Amygdala (tissue), 56 donors: ENCODE results near the gene TMEM44.
"Not testable (repeated sequence)": the region's sequence is repeated elsewhere in the genome, so short reads cannot be mapped to it uniquely, and the experiment has no call there.

Source experiments
- DNase-seq, 56 donors: peaks; one replicate each; lab custom pipeline; 2025; lab: John Stamatoyannopoulos, UW

The TMEM44 gene

DNA sequence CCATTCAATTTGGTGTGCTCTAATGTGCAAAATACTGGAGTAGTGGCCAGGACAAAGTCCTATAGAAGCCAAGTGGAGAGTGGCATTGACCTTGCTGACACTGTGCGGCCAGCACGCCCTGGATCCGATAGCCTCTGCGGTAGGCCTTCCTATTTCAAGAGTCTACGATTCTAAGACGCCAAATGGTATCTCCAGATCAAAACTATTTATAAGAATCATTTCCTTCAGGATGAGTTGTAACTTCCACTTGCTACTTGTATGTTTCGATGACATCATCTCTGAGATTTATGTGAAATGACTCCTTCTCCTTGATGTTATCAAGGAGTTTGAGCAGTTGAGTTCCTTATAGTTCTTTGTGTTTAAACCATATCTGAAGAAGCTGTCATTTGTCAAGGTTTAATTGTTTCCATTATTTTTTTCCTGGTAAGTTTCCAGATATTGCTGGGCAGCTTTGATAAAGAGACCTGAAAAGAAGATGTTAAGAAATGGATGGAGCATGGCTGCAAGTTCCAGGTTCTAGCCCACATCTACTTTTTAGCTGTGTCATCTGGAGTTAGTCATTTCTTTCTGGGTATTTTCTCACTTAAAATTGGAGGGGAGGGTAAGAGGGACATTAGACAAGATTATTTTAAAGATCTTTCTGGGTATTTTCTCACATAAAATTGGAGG lies 71.8 kb downstream of the TMEM44 start:
- no peak for DNase-seq

DNA sequence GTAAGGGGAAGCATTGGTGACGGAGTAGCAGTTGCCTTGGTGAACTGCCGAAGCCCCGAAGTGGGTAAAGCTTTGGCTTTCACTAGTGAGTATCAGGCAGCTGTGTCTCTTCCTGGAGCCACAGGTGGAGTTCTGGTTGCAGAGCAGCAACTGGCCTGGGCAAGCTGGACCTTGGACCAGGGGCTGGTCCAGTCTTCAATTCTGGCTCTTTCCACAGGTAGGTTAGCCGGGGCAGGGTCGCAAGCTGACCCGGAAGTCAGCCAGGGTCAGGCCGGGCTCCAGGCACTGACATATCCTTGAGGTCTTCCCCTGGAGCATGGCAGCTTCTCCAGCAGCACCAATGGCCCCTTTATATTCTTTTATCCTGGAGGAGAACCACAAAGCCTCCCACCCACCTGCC lies 73.2 kb downstream of the TMEM44 start:
- no peak for DNase-seq

DNA sequence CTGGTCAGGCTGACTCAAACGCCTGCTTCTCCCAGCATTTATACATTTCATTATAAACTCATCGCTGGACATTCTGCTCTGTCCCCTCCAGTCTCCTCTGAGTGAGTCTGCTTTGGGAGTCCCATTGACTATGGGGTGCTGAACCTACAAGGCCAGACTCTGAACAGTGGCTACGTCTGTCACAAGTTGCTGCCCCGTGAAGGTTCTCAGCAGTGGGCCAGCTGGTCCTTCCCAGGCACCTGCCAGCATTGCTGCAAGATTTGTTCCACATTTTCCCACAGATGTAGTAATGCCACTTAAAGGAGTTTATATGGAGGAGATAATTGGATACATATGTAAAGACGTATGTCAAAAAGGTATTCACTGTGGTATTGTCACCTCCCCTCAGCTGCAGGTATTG lies 73.7 kb downstream of the TMEM44 start:
- DNase-seq: no peak

DNA sequence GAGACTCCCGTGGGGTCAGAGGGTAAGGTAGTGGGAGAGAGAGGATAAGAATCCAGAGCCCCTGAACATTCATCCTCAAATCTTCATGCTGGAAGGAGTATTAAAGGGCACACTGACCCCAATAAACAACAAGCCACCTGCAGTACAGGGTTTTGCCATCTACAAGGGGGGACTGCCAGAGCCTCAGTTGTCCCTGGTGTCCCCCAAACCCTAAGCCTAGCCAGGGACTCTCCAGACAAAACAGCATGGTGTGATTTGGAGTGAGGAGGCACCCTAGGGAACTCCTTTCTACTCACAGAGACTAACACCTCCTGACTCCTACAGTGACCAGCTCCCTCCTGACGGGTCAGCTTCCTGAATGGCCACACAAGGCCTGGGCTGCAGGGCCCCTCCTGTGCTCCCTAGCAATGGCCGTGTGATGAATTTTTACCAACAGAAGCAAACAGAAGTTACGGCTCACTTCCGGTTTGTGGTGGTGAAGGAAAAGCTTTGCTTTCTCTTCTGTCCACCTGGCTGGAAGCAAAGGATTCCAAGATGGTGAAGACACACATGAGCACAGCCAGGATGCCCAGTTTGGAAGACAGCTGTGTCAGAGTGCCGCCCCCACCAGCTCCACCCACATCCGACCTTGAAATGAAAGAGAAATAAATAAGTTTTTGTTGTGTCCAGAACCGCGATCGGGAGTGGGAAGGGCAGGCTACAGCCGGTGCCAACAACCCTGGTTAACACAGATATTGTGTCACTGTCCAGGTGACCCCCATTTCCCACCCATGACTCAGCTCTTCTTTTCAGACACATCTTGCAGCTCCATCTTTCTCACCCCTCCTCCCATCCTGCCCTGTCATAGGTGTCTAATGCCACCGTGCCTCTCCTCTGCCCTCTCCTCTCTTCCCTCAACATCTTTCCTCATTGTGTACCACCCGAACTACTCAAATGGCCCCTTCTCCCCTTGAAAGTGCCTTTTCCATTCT lies 76.8 kb downstream of the TMEM44 start:
- DNase-seq: no peak

DNA sequence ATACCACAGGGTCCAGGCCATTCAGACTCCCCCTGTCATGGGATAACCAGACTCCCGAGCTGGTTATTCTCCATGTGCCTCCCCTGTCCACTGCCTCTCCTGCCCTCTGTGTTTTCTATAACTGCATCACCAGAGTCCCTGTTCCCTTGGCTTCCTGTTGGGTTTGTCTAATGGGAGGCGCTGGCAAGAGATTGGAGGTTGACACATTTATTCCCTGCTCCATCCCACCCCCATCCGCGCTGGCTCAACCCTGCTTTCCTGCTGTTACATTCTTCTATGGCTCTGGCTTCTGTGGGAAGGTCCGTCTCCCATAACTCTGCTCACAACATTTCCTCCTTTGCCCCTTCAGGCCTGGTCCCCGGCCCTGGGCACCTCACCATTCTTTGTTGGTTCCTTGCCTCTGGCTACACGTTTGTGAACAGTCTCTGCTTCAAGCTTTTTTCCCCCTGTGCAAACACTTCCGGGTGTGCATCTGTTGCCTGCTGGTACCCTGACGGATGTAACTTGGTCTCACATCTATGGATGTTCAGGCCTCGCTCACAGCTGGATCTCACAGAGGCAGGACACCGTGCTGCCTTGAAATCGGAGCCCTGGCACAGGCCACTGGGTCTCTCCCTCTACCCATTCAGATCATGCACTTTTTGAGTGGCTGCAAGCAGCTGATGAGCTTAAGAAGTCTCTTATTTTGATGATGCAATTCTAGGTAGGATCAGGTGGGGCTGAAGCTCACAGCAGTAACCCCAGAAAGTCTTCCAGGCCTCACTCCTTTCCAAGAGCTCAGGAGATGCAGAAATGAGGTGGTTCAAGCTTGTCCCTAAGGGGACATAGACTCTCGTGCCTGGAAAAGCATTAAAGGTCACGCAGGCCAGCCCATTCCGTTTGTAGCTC lies 77.8 kb downstream of the TMEM44 start:
- no peak for DNase-seq

DNA sequence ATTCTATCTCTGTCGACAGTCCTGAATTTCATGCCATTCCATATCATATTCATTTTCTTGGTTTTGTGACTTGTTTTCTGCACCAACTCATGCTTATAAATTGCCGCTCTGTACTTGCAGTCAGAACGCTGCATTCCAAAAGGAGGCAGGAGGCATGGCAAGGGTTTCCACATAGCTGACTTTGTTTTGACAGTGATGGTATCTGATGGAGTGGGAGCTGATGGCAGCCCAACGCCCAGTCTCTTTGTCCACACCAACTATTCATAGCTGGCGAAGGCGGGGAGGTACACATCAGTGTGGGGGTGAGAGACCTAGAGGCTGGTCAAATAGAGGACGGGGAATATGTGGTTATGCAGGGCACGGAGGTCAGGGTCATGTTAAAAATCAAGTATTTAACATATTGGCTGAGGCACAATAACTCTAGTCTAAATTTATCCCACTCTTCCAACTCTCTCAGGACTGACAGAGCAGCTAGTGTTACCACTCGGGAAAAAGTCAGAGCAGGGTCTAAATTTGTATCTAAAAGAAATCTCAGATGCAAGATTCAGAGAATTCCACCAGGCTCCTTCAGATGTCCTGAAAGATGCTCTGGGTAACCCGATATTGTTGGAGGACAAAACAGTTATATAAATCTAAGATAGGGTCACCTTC lies 78.6 kb downstream of the TMEM44 start:
- DNase-seq: no peak

DNA sequence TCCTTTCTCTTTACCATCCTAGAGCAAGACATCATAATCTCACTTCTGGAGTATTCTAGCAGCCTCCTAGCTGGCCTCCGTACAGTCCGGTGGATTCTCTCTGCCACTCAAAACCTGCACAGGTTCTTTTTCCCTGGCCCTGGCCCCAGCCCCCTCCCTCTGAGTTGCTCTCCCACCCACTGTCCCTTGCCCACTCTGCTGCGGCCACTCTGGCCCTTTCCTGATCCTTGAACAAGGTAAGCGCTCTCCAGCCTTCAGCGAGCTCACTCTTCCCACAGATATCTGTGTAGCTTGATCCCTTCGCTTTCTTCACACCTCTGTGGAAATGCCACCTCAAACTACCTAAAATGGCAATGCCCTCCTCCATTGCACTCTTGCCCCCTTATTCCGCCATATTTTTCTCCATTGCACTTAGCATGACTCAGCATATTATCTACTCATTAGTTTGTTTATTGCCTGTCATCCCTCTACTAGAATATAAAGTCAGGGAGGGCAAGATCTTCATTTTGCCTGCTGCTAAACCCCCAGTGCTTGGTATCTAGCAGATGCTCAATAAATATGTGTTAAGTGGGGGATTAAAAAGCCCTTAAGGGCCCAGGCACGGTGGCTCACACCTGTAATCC lies 80.8 kb downstream of the TMEM44 start:
- DNase-seq: no peak

DNA sequence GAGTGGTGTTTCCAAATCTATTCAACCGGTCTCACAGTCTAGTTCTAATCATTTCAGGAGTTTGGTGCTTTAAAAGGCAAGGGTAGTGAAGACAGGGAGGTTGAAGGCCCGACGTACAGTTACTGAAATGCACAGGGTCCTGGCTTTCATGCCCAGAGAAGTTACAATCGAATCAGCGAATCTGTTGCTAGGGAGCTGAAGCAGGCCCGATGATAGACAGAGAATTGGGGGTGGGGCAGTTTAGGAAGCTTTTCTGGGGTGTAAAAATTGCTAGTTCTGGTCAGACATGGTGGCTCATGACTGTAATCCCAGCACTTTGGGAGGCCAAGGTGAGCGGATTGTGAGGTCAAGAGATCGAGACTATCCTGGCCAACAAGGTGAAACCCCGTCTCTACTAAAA lies 83.4 kb downstream of the TMEM44 start:
- no peak for DNase-seq

DNA sequence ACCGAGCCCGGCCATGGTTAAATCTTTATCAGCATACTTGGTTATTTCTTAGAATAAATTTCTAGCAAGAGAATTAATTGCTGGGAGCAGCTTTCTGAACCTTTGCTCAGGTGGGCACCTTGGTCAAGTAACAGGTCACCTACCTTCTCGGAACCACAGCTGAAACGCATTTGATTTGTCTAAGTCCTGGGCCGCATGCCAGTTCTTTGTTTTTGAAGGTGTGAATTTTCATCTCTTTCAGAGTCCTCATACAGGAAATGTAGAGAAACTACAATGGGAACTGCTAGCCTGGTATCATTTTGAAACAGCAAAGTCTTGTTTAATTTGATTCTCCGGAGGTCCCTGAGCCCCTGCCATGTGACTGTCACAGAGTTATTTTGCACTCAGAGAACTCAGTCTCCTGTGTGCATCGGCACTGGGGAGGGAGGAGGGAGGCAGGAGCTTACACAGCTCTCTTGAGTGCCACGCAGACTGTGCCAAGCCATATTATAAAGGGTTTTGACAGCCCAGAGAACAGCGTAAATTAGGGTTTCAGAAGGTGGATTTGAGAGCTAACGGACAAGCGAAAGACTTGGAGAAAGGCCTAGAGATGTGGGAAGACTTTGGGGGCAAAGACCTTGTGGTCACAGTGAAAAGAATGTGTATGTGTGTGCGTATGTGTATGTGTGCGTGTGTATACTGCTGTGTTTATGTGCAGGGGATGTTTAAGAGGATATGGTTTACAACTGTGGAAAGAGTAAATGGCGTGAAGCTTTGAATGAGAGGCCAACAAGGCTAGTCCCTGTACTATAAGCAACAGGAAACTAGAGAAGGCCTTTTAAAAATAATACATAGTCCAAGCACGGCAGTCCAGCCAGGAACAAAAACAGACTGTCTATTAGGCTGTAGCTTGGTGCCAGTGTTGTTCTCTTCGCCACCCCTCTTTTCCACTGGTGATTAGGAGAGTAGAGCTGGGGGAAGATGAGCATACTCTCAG lies 84.6 kb downstream of the TMEM44 start:
- peak in 1 of 56 donors; percentile 21 for DNase-seq

DNA sequence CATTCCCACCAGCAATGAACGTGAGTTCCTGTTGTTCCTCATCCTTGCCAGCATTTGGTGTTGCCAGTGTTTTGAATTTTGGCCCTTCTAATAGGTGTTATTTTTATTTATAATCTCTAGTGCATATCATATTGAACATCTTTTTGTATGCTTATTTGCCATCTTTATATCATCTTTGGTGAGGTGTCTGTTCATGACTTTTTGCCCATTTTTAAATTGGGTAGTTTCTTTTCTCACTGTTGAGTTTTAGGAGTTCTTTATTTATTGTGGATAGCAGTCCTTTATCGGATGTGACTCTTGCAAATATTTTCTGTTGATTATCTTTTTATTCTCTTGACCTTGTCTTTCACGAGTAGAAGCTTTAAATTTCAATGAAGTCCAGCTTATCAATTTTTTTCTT lies 86.2 kb downstream of the TMEM44 start:
- no peak for DNase-seq

DNA sequence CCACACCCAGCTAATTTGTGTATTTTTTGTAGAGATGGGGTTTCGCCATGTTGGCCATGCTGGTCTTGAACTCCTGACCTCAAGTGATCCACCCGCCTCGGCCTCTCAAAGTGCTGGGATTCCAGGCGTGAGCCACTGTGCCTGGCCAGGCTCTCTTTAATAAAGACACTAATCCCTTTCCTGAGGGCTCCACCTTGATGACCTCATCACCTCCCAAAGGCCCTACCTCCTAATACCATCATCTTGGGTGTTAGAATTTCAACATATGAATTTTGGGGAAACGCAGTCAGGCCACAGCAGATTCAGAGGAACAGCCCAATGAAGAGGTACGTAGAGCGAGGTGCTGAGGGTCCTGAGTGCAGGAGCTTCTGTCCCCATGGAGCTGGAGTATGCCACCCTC lies 87.7 kb downstream of the TMEM44 start:
- not testable (repeated sequence) for DNase-seq

DNA sequence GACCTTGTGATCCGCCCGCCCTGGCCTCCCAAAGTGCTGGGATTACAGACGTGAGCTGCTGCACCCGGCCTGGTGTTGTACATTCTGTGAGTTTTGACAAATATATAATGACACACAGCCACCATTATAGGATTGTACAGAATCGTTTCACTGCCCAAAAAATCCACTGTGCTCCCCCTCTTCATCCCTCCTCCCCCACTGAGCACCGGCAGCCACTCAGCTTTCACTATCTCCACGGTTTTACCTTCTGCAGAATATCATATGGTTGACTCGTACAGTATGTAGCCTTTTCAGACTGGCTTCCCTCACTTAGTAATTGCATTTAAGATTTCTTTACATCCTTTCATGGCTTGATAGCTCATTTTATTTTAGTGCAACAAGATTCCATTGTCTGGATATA lies 89.7 kb downstream of the TMEM44 start:
- DNase-seq: no peak

DNA sequence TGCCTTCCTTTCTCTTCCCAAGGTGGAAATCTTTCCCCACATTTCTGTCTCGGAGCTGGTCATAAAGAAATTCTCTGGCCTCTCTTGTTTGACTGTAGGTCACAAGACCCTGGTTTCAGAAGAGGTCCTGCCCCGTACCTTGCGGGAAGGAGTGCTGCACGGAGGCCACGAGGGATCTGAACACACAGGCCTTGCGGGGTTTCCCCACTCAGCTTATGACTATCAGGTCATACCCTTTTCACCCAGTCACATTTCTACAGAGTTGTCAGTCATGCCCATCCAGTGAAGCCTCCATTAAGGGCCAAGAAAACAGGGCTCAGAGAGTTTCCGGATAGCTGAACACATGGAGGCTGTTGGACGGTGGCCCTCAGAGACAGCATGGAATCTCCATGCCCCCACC lies 91.7 kb downstream of the TMEM44 start:
- no peak for DNase-seq

DNA sequence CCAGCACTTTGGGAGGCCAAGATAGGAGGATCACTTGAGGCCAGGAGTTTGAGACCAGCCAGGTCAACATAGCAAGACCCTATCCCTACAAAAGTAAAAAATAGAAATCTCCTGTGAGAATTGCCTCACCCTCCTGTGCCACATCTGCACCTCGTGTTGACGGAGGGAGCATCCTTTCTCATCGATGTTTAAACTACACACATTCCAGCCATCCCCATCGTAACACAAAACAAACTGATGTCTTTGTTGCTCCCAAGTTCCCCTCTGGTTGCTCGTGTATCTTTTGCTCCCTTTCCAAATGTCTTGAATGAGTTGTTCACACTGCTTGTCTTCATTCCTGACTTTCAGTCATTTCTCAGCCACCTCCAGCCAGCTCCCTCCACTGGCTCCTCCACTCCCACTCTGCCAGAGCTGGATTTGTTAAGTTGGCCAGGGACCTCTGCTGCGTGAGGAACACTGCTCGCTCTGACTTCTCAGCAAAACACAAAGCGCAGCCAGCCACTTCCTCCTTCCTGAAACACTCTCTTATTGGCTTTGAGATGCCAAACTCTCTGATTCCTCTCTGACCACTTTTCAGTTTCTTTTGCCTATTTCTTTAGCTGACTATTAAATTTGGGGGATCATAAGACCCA lies 92.8 kb downstream of the TMEM44 start:
- peak in 14 of 56 donors; percentile 5 to 50 (median 14) for DNase-seq

DNA sequence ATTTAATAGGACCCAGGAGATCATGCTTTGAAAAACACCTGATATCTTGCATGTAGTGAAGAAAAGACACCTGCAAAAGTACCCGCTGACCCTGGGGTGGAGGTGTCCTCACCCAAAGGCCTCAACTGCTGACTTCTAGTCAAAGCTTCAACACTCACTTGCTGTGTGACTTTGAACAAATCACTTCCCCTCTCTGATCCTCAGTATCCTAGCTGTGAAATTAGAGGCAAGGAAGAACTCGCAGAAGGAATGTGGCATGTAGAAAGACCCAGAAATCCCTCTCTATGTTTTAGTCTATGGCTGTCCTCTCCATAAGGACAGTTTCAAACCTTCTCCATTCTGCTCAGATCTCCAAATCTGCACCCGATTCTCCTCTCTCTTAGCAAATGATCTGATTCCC lies 93.7 kb downstream of the TMEM44 start:
- no peak for DNase-seq

DNA sequence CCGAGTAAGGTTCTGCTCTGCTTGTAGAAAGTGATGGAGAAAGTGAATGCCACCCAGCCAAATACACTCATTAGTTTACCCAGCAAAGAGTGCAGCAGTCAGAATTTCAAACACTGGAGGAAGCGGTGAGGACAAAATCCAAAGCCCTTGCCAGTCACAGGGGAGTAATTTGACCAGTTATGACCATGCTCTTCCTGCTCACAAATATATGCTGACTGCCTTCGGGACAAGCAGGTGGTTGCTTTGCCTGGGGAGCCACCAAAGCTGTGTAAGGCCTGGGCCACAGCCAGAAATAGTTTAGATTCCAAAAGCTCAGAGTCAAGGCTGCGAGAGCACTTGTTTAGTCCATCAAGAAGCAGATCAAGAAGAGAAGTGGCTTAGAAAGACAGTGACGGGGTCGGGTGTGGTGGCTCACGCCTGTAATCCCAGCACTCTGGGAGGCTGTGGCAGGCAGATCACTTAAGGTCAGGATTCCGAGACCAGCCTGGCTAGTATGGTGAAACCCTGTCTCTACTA lies 95.4 kb downstream of the TMEM44 start:
- DNase-seq: no peak
